Gastrocnemius medialis (tissue), 4 donors: ENCODE data around the gene CERT1. TPM values are rescaled to one million over a fixed set of nuclear protein-coding genes. Genes with fewer than 3 reads are reported as not detected.

Experiments used
- ATAC-seq, 2 donors: fragments of 150-250 bp; one replicate each; pipeline ENCODE4 v1.9.1; 2016
- DNase-seq, 2 donors: peaks; one replicate each; pipeline ENCODE4 v3.0.0-alpha.2; 2019
- H3K27ac ChIP-seq, 4 donors: fragments of 200-600 bp; sonication (generic); 1 replicate in 1 of 4; 2 replicates in 3 of 4; pipeline ENCODE4 v1.5.1; 2016 to 2018; ENCODE audit warnings: mild to moderate bottlenecking in 2 of 4, moderate library complexity in 1 of 4
- H3K27me3 ChIP-seq, 3 donors: fragments of 200-600 bp; sonication (generic) in 2 of 3; 1 replicate in 1 of 3; 2 replicates in 2 of 3; pipeline versions ENCODE4 v1.5.1 to v1.6.0; 2016 to 2019; ENCODE audit warnings: mild to moderate bottlenecking in 1 of 3, moderate library complexity in 1 of 3
- H3K36me3 ChIP-seq, 2 donors: fragments of 200-600 bp; sonication (generic) in 1 of 2; one replicate each; pipeline ENCODE4 v1.5.1; 2017 to 2018
- H3K4me1 ChIP-seq, 2 donors: fragments of 200-600 bp; sonication (generic) in 1 of 2; one replicate each; pipeline ENCODE4 v1.5.1; 2016 to 2017; ENCODE audit warnings: mild to moderate bottlenecking in 2 of 2
- H3K4me3 ChIP-seq, 4 donors: fragments of 200-600 bp; sonication (generic) in 3 of 4; 1 replicate in 1 of 4; 2 replicates in 3 of 4; pipeline ENCODE4 v1.5.1; 2016 to 2019; ENCODE audit warnings: mild to moderate bottlenecking in 2 of 4
- H3K9me3 ChIP-seq, 3 donors: fragments of 200-600 bp; sonication (generic) in 2 of 3; 1 replicate in 1 of 3; 2 replicates in 2 of 3; pipeline ENCODE4 v1.5.1; 2016 to 2019
- CTCF ChIP-seq, 5 experiments: fragments of 450-650 bp in 3 of 5; fragments of 200-600 bp in 2 of 5; sonication (generic) in 2 of 5; IDR thresholded peaks in 4 of 5; conservative IDR thresholded peaks in 1 of 5; 1 replicate in 4 of 5; 2 replicates in 1 of 5; pipeline ENCODE4 v1.5.1; 2016 to 2019; ENCODE audit warnings: antibody characterized with exemption in 5 of 5, mild to moderate bottlenecking in 3 of 5, moderate library complexity in 3 of 5
- POLR2A ChIP-seq, 2 donors: fragments of 450-650 bp; IDR thresholded peaks; one replicate each; pipeline ENCODE4 v1.6.1; 2017; ENCODE audit warnings: antibody characterized with exemption in 2 of 2, mild to moderate bottlenecking in 2 of 2, moderate library complexity in 2 of 2
- in situ Hi-C, 4 donors: fragments of 200-750 bp; cut with MboI; loops; one replicate each; pipeline versions ENCODE4 v1.15.0 to v1.8.0; 2017; ENCODE audit warnings: low sequenced_read_pairs in 4 of 4
- intact Hi-C: fragments of 100-400 bp; cut with DNase I; formaldehyde crosslinking; loops from one replicate; pipeline ENCODE4 v1.15.1; 2023; ENCODE audit warnings: low total_unique reads
- total RNA-seq, 4 donors: library from RNA; depleted of rRNA; stranded (reverse); fragments of >200 nt; gene quantifications; one replicate each; pipeline versions ENCODE4 v1.1.0 to v1.2.3, GENCODE V29; 2016

The CERT1 gene
- total RNA-seq, 4 donors from 2014 or later: 30.8 to 50.6 (median 41.9) TPM

GRCh38 chr5:75341934-75342333 lies 169.5 kb downstream of the CERT1 start:
- Histone ChIP-seq H3K27ac (no peak overlapping the region), H3K9me3 (no peaks in the 10 kb centered on the region), H3K4me3 (no peak overlapping the region), H3K27me3 (no peaks in the 10 kb centered on the region), H3K4me1 (peaks cover 9 to 10% of the 10 kb centered on the region in 2 donors), H3K36me3 (peaks cover 3 to 34% of the 10 kb centered on the region in 2 donors)
- no peak for ATAC-seq
- intact Hi-C loops (loop anchor here (10.0 kb wide), 1 partner anchor 373 kb away; the partner anchor contains the start of gene POC5), in situ Hi-C loops (loop anchor here in 3 of 4 donors (10.0 to 25.0 kb wide), 3 partner anchors 107 to 345 kb away; partner anchors contain the start of genes CERT1 (in 2 of the 3), POLK (in 2 of the 3) and ANKRD31 (in 1 of the 3))
- TF ChIP-seq POLR2A (IDR thresholded peaks at IDR 0.05) (no peak), CTCF (IDR thresholded peaks at IDR 0.05 in 4 of 5, conservative IDR thresholded peaks at IDR 0.05 in 1 of 5) (no peak)
- DNase-seq: no peak

- TF ChIP-seq CTCF (IDR thresholded peaks at IDR 0.05 in 4 of 5, conservative IDR thresholded peaks at IDR 0.05 in 1 of 5): no peak
- no peak for TF ChIP-seq POLR2A (IDR thresholded peaks at IDR 0.05)
- Histone ChIP-seq H3K9me3 (no peaks in the 10 kb centered on the region), H3K4me1 (peaks cover 9 to 14% of the 10 kb centered on the region in 2 donors), H3K4me3 (no peak overlapping the region), H3K27me3 (no peaks in the 10 kb centered on the region), H3K36me3 (peaks cover 3 to 23% of the 10 kb centered on the region in 2 donors), H3K27ac (no peak overlapping the region)
- in situ Hi-C loops (loop anchor here in 3 of 4 donors (10.0 to 25.0 kb wide), 3 partner anchors 106 to 346 kb away; partner anchors contain the start of genes CERT1 (in 2 of the 3), POLK (in 2 of the 3) and ANKRD31 (in 1 of the 3)), intact Hi-C loops (loop anchor here (10.0 kb wide), 1 partner anchor 374 kb away; the partner anchor contains the start of gene POC5)
- ATAC-seq (no peak), DNase-seq (no peak)
Observed at GRCh38 chr5:75340714-75341478, 170.5 kb downstream of the CERT1 start.

GRCh38 chr5:75338408-75338807 lies 173.0 kb downstream of the CERT1 start:
- no peak for DNase-seq
- no peak for TF ChIP-seq POLR2A (IDR thresholded peaks at IDR 0.05)
- TF ChIP-seq CTCF (IDR thresholded peaks at IDR 0.05 in 4 of 5, conservative IDR thresholded peaks at IDR 0.05 in 1 of 5): no peak
- H3K4me1 ChIP-seq: peaks cover 9 to 15% of the 10 kb centered on the region in 2 donors
- in situ Hi-C loops: loop anchor here in 3 of 4 donors (25.0 kb wide), 2 partner anchors 174 to 349 kb away; partner anchors contain the start of genes CERT1 (in 2 of the 3) and POLK (in 2 of the 3)
- intact Hi-C loops: loop anchor here (5.0 to 10.0 kb wide), 2 partner anchors 346 to 651 kb away; partner anchors contain the start of gene HEXB
- ATAC-seq: no peak
- H3K36me3 ChIP-seq: peaks cover 0 to 9% of the 10 kb centered on the region in 2 donors
- H3K9me3 ChIP-seq: no peaks in the 10 kb centered on the region
- peak overlapping the region in 3 of 4 donors; percentile 88 to 93 (median 89) for H3K4me3 ChIP-seq
- H3K27me3 ChIP-seq: no peaks in the 10 kb centered on the region
- no peak overlapping the region for H3K27ac ChIP-seq

GRCh38 chr5:75337366-75338021 lies 173.9 kb downstream of the CERT1 start:
- peaks cover 9 to 15% of the 10 kb centered on the region in 2 donors for H3K4me1 ChIP-seq
- in situ Hi-C loops: loop anchor here in 3 of 4 donors (25.0 kb wide), 2 partner anchors 175 to 350 kb away; partner anchors contain the start of genes CERT1 (in 2 of the 3) and POLK (in 2 of the 3)
- ATAC-seq (peak; percentile 17 to 22), DNase-seq (peak in 1 of 2 donors; percentile 12)
- H3K9me3 ChIP-seq: no peaks in the 10 kb centered on the region
- no peaks in the 10 kb centered on the region for H3K27me3 ChIP-seq
- peak overlapping the region; percentile 88 to 97 (median 91) for H3K4me3 ChIP-seq
- H3K36me3 ChIP-seq: no peaks in the 10 kb centered on the region
- TF ChIP-seq POLR2A (IDR thresholded peaks at IDR 0.05): no peak
- TF ChIP-seq CTCF (IDR thresholded peaks at IDR 0.05 in 4 of 5, conservative IDR thresholded peaks at IDR 0.05 in 1 of 5): no peak
- intact Hi-C loops: loop anchor here (1.0 to 10.0 kb wide), 4 partner anchors 101 to 650 kb away; partner anchors contain the start of genes ANKRD31, CERT1, HEXB and POLK
- H3K27ac ChIP-seq: peak overlapping the region; percentile 87 to 92 (median 90)
